ENCODE data around the gene KNCN.

The KNCN gene

GRCh38 chr1:46512135-46512791 lies 39.2 kb downstream of the KNCN start:
- no peak overlapping the region for H3K27ac ChIP-seq
- DNase-seq (ENCODE audit: low read depth, low spot score): no peak

GRCh38 chr1:46510998-46511365 lies 40.5 kb downstream of the KNCN start:
- no peak overlapping the region for H3K27ac ChIP-seq
- no peak for DNase-seq (ENCODE audit: low read depth, low spot score)

GRCh38 chr1:46510341-46510997 lies 41.0 kb downstream of the KNCN start:
- no peak for DNase-seq (ENCODE audit: low read depth, low spot score)
- no peak overlapping the region for H3K27ac ChIP-seq

GRCh38 chr1:46508757-46509156 lies 42.7 kb downstream of the KNCN start:
- H3K27ac ChIP-seq: no peak overlapping the region
- DNase-seq (ENCODE audit: low read depth, low spot score): no peak

GRCh38 chr1:46506470-46507219 lies 44.8 kb downstream of the KNCN start:
- no peak for DNase-seq (ENCODE audit: low read depth, low spot score)
- no peak overlapping the region for H3K27ac ChIP-seq

- no peak for DNase-seq (ENCODE audit: low read depth, low spot score)
- H3K27ac ChIP-seq: no peak overlapping the region
Measured at GRCh38 chr1:46503421-46503820, 48.0 kb downstream of the KNCN start.

GRCh38 chr1:46501528-46501927 lies 49.9 kb downstream of the KNCN start:
- no peak for DNase-seq (ENCODE audit: low read depth, low spot score)
- H3K27ac ChIP-seq: no peak overlapping the region

GRCh38 chr1:46497665-46498064 lies 53.8 kb downstream of the KNCN start:
- DNase-seq (ENCODE audit: low read depth, low spot score): no peak
- no peak overlapping the region for H3K27ac ChIP-seq

- H3K27ac ChIP-seq: no peak overlapping the region
- DNase-seq (ENCODE audit: low read depth, low spot score): no peak
Measured at GRCh38 chr1:46497020-46497419, 54.4 kb downstream of the KNCN start.

- no peak for DNase-seq (ENCODE audit: low read depth, low spot score)
- H3K27ac ChIP-seq: no peak overlapping the region
Measured at GRCh38 chr1:46496505-46496904, 54.9 kb downstream of the KNCN start.

GRCh38 chr1:46495778-46496177 lies 55.7 kb downstream of the KNCN start:
- H3K27ac ChIP-seq: no peak overlapping the region

More at GRCh38 chr1:46495778-46496177, 55.7 kb downstream of the KNCN start:
- no peak for DNase-seq (ENCODE audit: low read depth, low spot score)
